ENCODE results near the gene KRT4. TPM values are rescaled to one million over a fixed set of nuclear protein-coding genes. Genes with fewer than 3 reads are reported as not detected.

The KRT4 gene
- total and polyA plus RNA-seq, 3 donors from 2014 or later: 0.19 TPM; not detected in 2

GRCh38 chr12:52827499-52828090 lies 13.7 kb upstream of the KRT4 start:
- no peaks in the 10 kb centered on the region for H3K4me1 ChIP-seq
- no peaks in the 10 kb centered on the region for H3K27me3 ChIP-seq
- H3K27ac ChIP-seq: no peak overlapping the region
- intact Hi-C loops (cut with DNase I; ENCODE audit: low total_unique reads): no loop called here
- H3K4me3 ChIP-seq: no peak overlapping the region
- DNase-seq: no peak
- no peaks in the 10 kb centered on the region for H3K36me3 ChIP-seq (ENCODE audit: low read depth, missing control alignments)
- 79 to 82% methylated on average over 6 of the region's 6 CpGs for WGBS, 2 donors
- no peaks in the 10 kb centered on the region for H3K9me3 ChIP-seq
- no peak for TF ChIP-seq POLR2A (IDR thresholded peaks at IDR 0.05)

GRCh38 chr12:52826611-52827498 lies 12.9 kb upstream of the KRT4 start:
- Histone ChIP-seq H3K27ac (no peak overlapping the region), H3K36me3 (ENCODE audit: low read depth, missing control alignments) (no peaks in the 10 kb centered on the region), H3K27me3 (no peaks in the 10 kb centered on the region), H3K9me3 (no peaks in the 10 kb centered on the region), H3K4me1 (no peaks in the 10 kb centered on the region), H3K4me3 (no peak overlapping the region)
- TF ChIP-seq POLR2A (IDR thresholded peaks at IDR 0.05) (no peak), CTCF (IDR thresholded peaks at IDR 0.05) (no peak)
- DNase-seq: no peak
- 94 to 95% methylated on average over 11 of the region's 11 CpGs for WGBS, 2 donors
- intact Hi-C loops (cut with DNase I; ENCODE audit: low total_unique reads): no loop called here

GRCh38 chr12:52825961-52826360 lies 12.0 kb upstream of the KRT4 start:
- H3K36me3 ChIP-seq (ENCODE audit: low read depth, missing control alignments): no peaks in the 10 kb centered on the region
- no peaks in the 10 kb centered on the region for H3K9me3 ChIP-seq
- no peaks in the 10 kb centered on the region for H3K4me1 ChIP-seq
- WGBS, 2 donors: 85 to 86% methylated on average over 4 of the region's 4 CpGs
- H3K4me3 ChIP-seq: no peak overlapping the region
- TF ChIP-seq CTCF (IDR thresholded peaks at IDR 0.05) (no peak), POLR2A (IDR thresholded peaks at IDR 0.05) (no peak)
- no peak for DNase-seq
- no peak overlapping the region for H3K27ac ChIP-seq
- no peaks in the 10 kb centered on the region for H3K27me3 ChIP-seq
- intact Hi-C loops (cut with DNase I; ENCODE audit: low total_unique reads): no loop called here

- no peak for TF ChIP-seq CTCF (IDR thresholded peaks at IDR 0.05)
- no peak for TF ChIP-seq POLR2A (IDR thresholded peaks at IDR 0.05)
- Histone ChIP-seq H3K9me3 (no peaks in the 10 kb centered on the region), H3K36me3 (ENCODE audit: low read depth, missing control alignments) (no peaks in the 10 kb centered on the region), H3K27me3 (no peaks in the 10 kb centered on the region), H3K4me3 (no peak overlapping the region), H3K4me1 (no peaks in the 10 kb centered on the region), H3K27ac (no peak overlapping the region)
- intact Hi-C loops (cut with DNase I; ENCODE audit: low total_unique reads): no loop called here
- no peak for DNase-seq
- 96 to 97% methylated on average over 5 of the region's 5 CpGs for WGBS, 2 donors
Observed at GRCh38 chr12:52824741-52825410, 11.0 kb upstream of the KRT4 start.

GRCh38 chr12:52823761-52824450 lies 10.0 kb upstream of the KRT4 start:
- Histone ChIP-seq H3K27ac (no peak overlapping the region), H3K36me3 (ENCODE audit: low read depth, missing control alignments) (no peaks in the 10 kb centered on the region), H3K4me1 (no peaks in the 10 kb centered on the region), H3K9me3 (no peaks in the 10 kb centered on the region), H3K27me3 (no peaks in the 10 kb centered on the region), H3K4me3 (no peak overlapping the region)
- 89 to 93% methylated on average over 7 to 15 of the region's 15 CpGs for WGBS, 2 donors
- no peak for DNase-seq
- TF ChIP-seq POLR2A (IDR thresholded peaks at IDR 0.05) (no peak), CTCF (IDR thresholded peaks at IDR 0.05) (no peak)
- intact Hi-C loops (cut with DNase I; ENCODE audit: low total_unique reads): no loop called here

Measured in testis (tissue), 3 donors.